DLD1 (cell line): ENCODE data around the gene MADD.

Experiments
- in situ Hi-C: cut with HindIII; loops from 2 replicates; pipeline ENCODE4 v1.10.0; 2017; ENCODE audit warnings: low sequenced_read_pairs

The MADD gene

DNA sequence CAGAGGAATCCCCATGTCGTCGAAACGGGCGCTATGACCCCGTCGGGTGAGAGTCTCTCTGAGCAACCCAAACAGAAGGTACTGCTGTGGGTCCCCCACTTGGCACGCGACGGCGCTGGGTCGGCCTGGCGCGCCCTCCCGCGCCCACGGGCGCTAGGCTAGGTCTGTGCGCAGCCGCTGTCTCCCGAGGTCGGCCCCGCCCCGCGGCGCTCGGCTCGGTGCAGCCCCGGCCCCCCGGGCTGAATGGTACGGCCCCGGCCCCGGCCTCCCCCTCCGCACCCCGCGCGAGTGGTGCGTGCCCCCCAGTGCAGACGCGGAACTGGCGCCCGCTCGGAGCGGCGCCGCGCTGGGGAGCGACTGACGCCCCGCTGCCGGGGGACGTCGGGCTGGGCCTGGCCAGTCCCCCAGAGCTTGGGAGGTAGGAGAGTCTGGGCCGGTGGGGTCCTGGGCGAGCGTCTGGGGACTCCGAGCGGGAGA, at the start of gene MADD:
TSS of gene MADD (plus strand) at position 305 of the 477 bp plus-strand sequence.
- in situ Hi-C loops, result no loop called here

DNA sequence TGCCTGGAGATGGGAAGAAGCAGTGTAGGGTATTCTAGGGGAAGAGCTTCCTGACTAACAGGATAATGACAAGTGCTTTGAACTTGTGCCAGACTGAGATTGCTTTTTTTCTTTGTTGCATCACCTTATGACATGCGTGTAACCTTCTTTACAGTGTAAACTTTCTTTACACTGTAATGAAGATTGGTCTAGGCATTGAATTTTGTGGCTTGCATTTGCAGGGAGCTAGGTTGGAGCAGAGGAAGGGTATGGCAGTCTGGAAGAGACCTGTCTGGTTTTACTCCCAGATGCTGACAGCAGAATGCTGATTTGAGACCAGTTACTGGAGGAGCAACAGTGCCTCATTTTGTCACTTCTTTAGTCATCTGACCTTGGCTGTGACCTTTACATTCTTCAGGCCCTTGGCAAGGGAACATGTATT, 49.5 kb upstream of the MADD start:
- in situ Hi-C loops, result no loop called here

DNA sequence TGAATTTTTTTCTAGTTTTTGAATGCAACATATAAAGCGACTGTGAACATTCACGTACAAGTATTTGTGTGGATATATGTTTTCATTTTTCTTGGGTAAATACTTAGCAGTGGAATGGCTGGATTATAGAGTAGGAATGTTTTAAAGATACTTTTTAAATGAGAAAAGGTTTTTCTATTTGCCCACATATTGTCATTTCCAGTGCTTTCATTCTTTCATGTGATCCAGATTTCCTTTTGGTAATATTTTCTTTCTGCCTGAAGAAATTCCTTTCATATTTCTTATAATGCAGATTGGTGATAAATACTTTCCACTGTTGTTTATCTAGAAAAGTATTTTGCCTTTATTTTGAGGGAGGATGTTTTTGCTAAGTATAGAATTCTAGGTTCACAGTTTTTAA, 47.2 kb upstream of the MADD start:
- in situ Hi-C loops, result no loop called here

DNA sequence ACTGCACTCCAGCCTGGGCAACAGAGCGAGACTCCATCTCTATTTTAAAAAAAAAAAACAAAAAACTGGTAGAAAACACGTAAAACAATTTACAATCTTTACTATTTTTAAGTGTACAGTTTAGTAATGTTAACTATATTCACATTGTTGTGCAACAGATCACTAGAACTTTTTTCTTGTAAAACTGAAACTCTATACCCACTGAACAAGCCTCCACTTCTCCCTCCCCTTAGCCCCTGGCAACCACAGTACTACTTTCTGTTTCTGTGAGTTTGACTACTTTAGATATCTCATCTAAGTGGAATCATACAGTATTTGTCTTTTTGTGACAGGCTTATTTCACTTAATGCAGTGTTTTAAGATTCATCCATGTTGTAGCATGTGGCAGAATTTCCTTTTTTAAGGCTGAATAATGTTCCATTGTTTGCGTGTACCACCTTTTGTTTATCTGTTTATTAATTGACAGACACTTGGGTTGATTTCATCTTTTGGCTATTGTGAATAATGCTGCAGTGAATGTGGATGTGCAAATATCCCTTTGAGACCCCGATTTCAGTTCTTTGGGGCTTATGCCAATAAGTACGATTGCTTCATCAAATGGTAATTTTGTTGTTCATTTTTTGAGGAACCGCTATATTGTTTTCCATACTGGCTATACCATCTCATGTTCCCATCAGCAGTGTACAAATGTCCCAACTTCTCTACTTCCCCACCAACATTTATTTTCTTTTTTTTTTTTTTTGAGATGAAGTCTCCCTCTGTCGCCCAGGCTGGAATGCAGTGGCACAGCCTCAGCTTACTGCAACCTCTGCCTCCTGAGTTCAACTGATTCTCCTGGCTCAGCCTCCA, 44.2 kb upstream of the MADD start:
- in situ Hi-C loops, result no loop called here

GRCh38 chr11:47229161-47229560, 40.8 kb upstream of the MADD start:
- in situ Hi-C loops, result no loop called here

- in situ Hi-C loops, result loop anchor here (5.0 kb wide), 1 partner anchor 99 kb away; no protein-coding TSS in a partner anchor
Observed at GRCh38 chr11:47233051-47233450, 36.9 kb upstream of the MADD start.

- in situ Hi-C loops, result loop anchor here (5.0 kb wide), 1 partner anchor 98 kb away; no protein-coding TSS in a partner anchor
Observed at GRCh38 chr11:47233989-47234668, 35.8 kb upstream of the MADD start.

DNA sequence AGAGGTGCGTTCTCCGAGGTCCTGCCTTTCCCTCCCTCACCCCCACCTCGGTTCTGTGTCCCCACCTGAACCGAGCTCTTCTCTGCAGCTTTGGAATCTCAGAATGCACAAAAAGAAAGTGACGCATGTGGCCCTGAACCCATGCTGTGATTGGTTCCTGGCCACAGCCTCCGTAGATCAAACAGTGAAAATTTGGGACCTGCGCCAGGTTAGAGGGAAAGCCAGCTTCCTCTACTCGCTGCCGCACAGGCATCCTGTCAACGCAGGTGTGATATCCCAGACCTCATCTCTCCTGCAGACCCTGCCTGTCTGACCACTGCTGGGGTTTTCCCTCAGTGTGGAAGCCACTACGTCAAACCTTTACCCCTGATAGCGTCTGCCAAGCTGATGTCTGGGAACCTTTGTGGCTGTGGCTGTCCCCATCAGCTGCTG, 35.2 kb upstream of the MADD start:
- in situ Hi-C loops, result loop anchor here (5.0 kb wide), 1 partner anchor 98 kb away; no protein-coding TSS in a partner anchor

GRCh38 chr11:47235163-47235562, 34.8 kb upstream of the MADD start:
- in situ Hi-C loops, result no loop called here

DNA sequence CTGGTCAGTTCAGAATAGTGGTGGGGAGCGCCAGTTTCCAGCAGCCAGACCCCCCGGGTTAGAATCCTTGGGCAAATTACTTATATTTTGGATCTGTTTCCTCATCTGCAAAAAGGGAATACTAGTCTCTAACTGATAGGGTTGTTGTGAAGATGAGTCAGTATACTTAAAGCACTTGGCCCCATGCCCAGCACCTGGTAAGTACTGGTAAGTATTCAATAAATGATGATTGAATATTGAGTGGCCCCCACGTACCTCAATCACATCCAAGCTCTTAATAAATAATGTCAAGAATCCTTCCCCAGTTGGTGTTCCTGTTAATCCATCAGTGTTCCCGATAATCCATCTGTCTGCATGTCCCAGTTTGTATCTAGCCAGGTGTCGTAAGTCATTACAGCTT, 33.5 kb upstream of the MADD start:
- in situ Hi-C loops, result no loop called here

- in situ Hi-C loops, result no loop called here
Observed at GRCh38 chr11:47239852-47240251, 30.1 kb upstream of the MADD start.

- in situ Hi-C loops, result no loop called here
Observed at GRCh38 chr11:47241841-47242301, 28.1 kb upstream of the MADD start.

DNA sequence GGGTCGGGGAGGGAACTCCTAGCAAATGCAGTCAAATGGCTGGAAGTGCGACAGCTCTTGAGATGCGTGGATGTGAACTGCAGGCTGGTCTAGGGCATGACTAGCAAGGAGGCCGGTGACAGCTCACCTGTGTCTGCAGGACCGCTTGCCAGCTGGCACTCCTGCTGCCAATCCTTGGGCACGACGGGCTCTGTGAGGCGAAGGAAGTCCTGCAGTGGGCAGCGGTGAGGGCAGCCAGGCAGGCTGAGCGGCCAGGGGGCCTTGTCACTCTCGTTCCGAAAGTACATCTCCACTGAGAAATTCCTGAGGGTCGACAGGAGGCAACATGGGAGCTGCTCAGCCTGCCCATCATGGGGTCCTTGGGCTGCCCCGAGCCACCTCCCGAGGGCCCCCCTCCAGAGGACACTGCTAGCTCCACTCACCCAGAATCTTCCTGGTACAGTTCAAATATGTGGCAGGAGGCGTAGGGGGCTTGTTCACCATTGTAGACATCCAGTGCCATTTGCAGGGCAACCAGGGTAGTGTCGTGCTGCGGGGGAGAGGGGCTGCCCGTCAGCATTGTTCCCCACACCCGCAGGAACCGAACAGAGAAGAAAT, 27.2 kb upstream of the MADD start:
- in situ Hi-C loops, result no loop called here

GRCh38 chr11:47243454-47243853, 26.5 kb upstream of the MADD start:
- in situ Hi-C loops, result no loop called here

- in situ Hi-C loops, result no loop called here
Observed at GRCh38 chr11:47244448-47245350, 25.2 kb upstream of the MADD start.

DNA sequence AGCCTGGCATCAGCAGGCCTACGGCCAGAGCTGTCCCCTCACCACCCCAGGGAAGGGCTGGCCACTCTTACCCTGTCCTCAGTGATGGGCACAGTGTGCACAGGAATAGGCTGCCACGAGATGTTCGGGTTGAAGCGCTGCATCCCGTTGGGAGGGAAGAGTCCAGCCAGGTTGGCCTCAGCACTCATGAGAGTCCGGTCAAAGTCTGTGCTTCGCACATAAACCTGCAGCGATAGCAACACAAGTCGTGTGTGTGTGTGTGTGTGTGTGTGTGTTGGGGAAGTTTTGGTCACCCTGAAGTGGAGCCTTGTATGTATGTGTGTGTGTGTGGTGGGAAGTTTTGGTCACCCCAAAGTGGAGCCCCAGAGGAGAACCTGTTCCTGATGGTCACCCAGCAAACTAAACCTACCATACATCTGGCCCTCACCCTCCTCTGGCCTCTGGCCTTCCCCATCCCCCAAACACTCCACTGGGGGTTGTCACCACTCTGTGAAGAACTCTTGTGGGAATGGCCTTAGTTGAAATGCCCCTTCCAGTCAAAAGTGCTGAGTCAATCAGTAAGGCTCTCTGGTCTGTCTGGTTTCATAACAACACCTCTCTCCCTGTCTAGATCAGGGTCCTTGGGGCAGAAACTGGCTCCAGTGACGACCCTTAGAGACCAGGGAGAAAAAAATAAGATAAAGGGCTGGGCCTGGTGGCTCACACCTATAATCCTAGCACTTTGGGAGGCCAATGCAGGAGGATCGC, 24.1 kb upstream of the MADD start:
- in situ Hi-C loops, result no loop called here

GRCh38 chr11:47247502-47247901, 22.4 kb upstream of the MADD start:
- in situ Hi-C loops, result no loop called here

GRCh38 chr11:47248304-47248663, 21.6 kb upstream of the MADD start:
- in situ Hi-C loops, result no loop called here

GRCh38 chr11:47248664-47249377, 21.1 kb upstream of the MADD start, which contains the start of gene ACP2:
Gene ACP2, minus strand, starts transcription at chr11:47248814. Its CDS starts 25 bp downstream, at chr11:47248789.
- in situ Hi-C loops, result no loop called here
